Neural progenitor cell (in vitro differentiated cells): ENCODE results near the gene MACROD2. TPM values are rescaled to one million over a fixed set of nuclear protein-coding genes. Genes with fewer than 3 reads are reported as not detected.

Experiments
- DNase-seq: peaks from one replicate; pipeline ENCODE4 v3.0.0-alpha.2; 2016; ENCODE audit warnings: low spot score
- H2AFZ ChIP-seq: fragments of 200-600 bp; sonication (generic); replicated peaks from 2 replicates; pipeline ENCODE4 v1.6.1; 2016; ENCODE audit warnings: antibody characterized with exemption
- H3F3A ChIP-seq: fragments of 200-600 bp; sonication (generic); 2 replicates; pipeline ENCODE4 v1.6.1; 2016; ENCODE audit warnings: antibody characterized with exemption, low read depth
- H3K27ac ChIP-seq: fragments of 200-600 bp; sonication (generic); 2 replicates; pipeline ENCODE4 v1.5.1; 2016; ENCODE audit warnings: mild to moderate bottlenecking
- H3K27me3 ChIP-seq: fragments of 200-600 bp; sonication (generic); 2 replicates; pipeline ENCODE4 v1.6.1; 2016; ENCODE audit warnings: mild to moderate bottlenecking, moderate library complexity
- H3K36me3 ChIP-seq: fragments of 200-600 bp; sonication (generic); 2 replicates; pipeline ENCODE4 v1.5.1; 2016
- H3K4me1 ChIP-seq: fragments of 200-600 bp; sonication (generic); 2 replicates; pipeline ENCODE4 v1.6.1; 2016; ENCODE audit warnings: mixed run types
- H3K4me2 ChIP-seq: fragments of 200-600 bp; sonication (generic); 2 replicates; pipeline ENCODE4 v1.6.1; 2016
- H3K4me3 ChIP-seq: fragments of 200-600 bp; sonication (generic); 2 replicates; pipeline ENCODE4 v1.5.1; 2016
- H3K79me2 ChIP-seq: fragments of 200-600 bp; sonication (generic); 2 replicates; pipeline ENCODE4 v1.6.1; 2016; ENCODE audit warnings: low read depth
- H3K9ac ChIP-seq: fragments of 200-600 bp; sonication (generic); 2 replicates; pipeline ENCODE4 v1.6.1; 2016
- H3K9me3 ChIP-seq: fragments of 200-600 bp; sonication (generic); 2 replicates; pipeline ENCODE4 v1.5.1; 2016; ENCODE audit warnings: low read depth
- H4K20me1 ChIP-seq: fragments of 200-600 bp; sonication (generic); 2 replicates; pipeline ENCODE4 v1.6.1; 2016; ENCODE audit warnings: low read depth
- H3K27ac Mint-ChIP-seq: 3 replicates; pipeline ENCODE4 v1.8.0; 2021; ENCODE audit warnings: mixed read lengths
- H3K27me3 Mint-ChIP-seq: 2 replicates; pipeline ENCODE4 v1.8.0; 2022; ENCODE audit warnings: low read depth, mild to moderate bottlenecking, inconsistent platforms, moderate library complexity, mixed read lengths; ENCODE audit not compliant: insufficient read depth
- H3K36me3 Mint-ChIP-seq: 3 replicates; pipeline ENCODE4 v1.8.0; 2021; ENCODE audit warnings: mixed read lengths
- H3K4me1 Mint-ChIP-seq: 3 replicates; pipeline ENCODE4 v1.8.0; 2021; ENCODE audit warnings: mixed read lengths
- H3K4me3 Mint-ChIP-seq: 3 replicates; pipeline ENCODE4 v1.8.0; 2021; ENCODE audit warnings: mild to moderate bottlenecking, moderate library complexity, mixed read lengths
- H3K9me3 Mint-ChIP-seq: 3 replicates; pipeline ENCODE4 v1.8.0; 2020; ENCODE audit warnings: mixed read lengths
- CTCF ChIP-seq: fragments of 200-600 bp; sonication (generic); IDR thresholded peaks from 2 replicates; pipeline ENCODE4 v1.5.1; 2017; ENCODE audit warnings: antibody characterized with exemption, mild to moderate bottlenecking
- EZH2 ChIP-seq: fragments of 200-600 bp; sonication (generic); IDR thresholded peaks from 2 replicates; pipeline ENCODE4 v1.6.1; 2017; ENCODE audit warnings: antibody characterized with exemption, mild to moderate bottlenecking, moderate library complexity
- EZH2phosphoT487 ChIP-seq: fragments of 200-600 bp; sonication (generic); IDR thresholded peaks from 2 replicates; pipeline ENCODE4 v1.6.1; 2017; ENCODE audit warnings: antibody characterized with exemption
- total RNA-seq: library from RNA; depleted of rRNA; stranded (reverse); fragments of >200 nt; gene quantifications from 2 replicates; pipeline ENCODE4 v1.2.3, GENCODE V29; 2015; ENCODE audit warnings: low replicate concordance

The MACROD2 gene
- total RNA-seq, 1 donor from 2014 or later: 11.9 TPM

- H3F3A ChIP-seq: no peaks in the 10 kb centered on the region
- Mint-ChIP-seq H3K9me3 (peaks cover 10% of the 10 kb centered on the region), H3K36me3 (no peaks in the 10 kb centered on the region), H3K27me3 (no peaks in the 10 kb centered on the region), H3K4me3 (no peak overlapping the region), H3K4me1 (no peaks in the 10 kb centered on the region), H3K27ac (no peak overlapping the region)
- DNase-seq: no peak
- H3K4me2 ChIP-seq: no peak overlapping the region
- H3K27ac ChIP-seq: no peak overlapping the region
- H3K9me3 ChIP-seq: peaks cover 9% of the 10 kb centered on the region
- no peak overlapping the region for H3K9ac ChIP-seq
- H3K36me3 ChIP-seq: no peaks in the 10 kb centered on the region
- H3K4me1 ChIP-seq: no peaks in the 10 kb centered on the region
- no peak overlapping the region for H2AFZ ChIP-seq
- H3K79me2 ChIP-seq: no peaks in the 10 kb centered on the region
- no peak overlapping the region for H3K4me3 ChIP-seq
- H3K27me3 ChIP-seq: no peaks in the 10 kb centered on the region
- TF ChIP-seq CTCF: no peak
- no peak for TF ChIP-seq EZH2
- TF ChIP-seq EZH2phosphoT487: no peak
- no peaks in the 10 kb centered on the region for H4K20me1 ChIP-seq
Observed at GRCh38 chr20:14434384-14435136, 439.2 kb downstream of the MACROD2 start.

- Histone ChIP-seq H3K79me2 (no peaks in the 10 kb centered on the region), H3K4me2 (no peak overlapping the region), H3K27ac (no peak overlapping the region), H3K27me3 (no peaks in the 10 kb centered on the region), H3K9ac (no peak overlapping the region), H2AFZ (no peak overlapping the region), H4K20me1 (no peaks in the 10 kb centered on the region), H3K9me3 (peaks cover 9% of the 10 kb centered on the region), H3F3A (no peaks in the 10 kb centered on the region), H3K4me1 (no peaks in the 10 kb centered on the region), H3K4me3 (no peak overlapping the region), H3K36me3 (no peaks in the 10 kb centered on the region)
- no peaks in the 10 kb centered on the region for H3K36me3 Mint-ChIP-seq
- peaks cover 4% of the 10 kb centered on the region for H3K27me3 Mint-ChIP-seq
- no peak for DNase-seq
- H3K27ac Mint-ChIP-seq: no peak overlapping the region
- peaks cover 10% of the 10 kb centered on the region for H3K9me3 Mint-ChIP-seq
- H3K4me1 Mint-ChIP-seq: no peaks in the 10 kb centered on the region
- no peak overlapping the region for H3K4me3 Mint-ChIP-seq
- TF ChIP-seq EZH2 (no peak), CTCF (no peak), EZH2phosphoT487 (no peak)
Observed at GRCh38 chr20:14441201-14441600, 445.9 kb downstream of the MACROD2 start.

- H3K36me3 ChIP-seq: no peaks in the 10 kb centered on the region
- peaks cover 4% of the 10 kb centered on the region for H3K27me3 Mint-ChIP-seq
- H2AFZ ChIP-seq: no peak overlapping the region
- no peaks in the 10 kb centered on the region for H3K27me3 ChIP-seq
- H3K27ac Mint-ChIP-seq: no peak overlapping the region
- DNase-seq: no peak
- no peaks in the 10 kb centered on the region for H3F3A ChIP-seq
- H3K9ac ChIP-seq: no peak overlapping the region
- H3K9me3 Mint-ChIP-seq: peaks cover under 1% of the 10 kb centered on the region
- H3K9me3 ChIP-seq: peaks cover under 1% of the 10 kb centered on the region
- H3K79me2 ChIP-seq: no peaks in the 10 kb centered on the region
- H4K20me1 ChIP-seq: no peaks in the 10 kb centered on the region
- H3K27ac ChIP-seq: no peak overlapping the region
- H3K4me1 ChIP-seq: no peaks in the 10 kb centered on the region
- no peak overlapping the region for H3K4me3 ChIP-seq
- H3K4me2 ChIP-seq: no peak overlapping the region
- H3K36me3 Mint-ChIP-seq: no peaks in the 10 kb centered on the region
- H3K4me1 Mint-ChIP-seq: no peaks in the 10 kb centered on the region
- no peak overlapping the region for H3K4me3 Mint-ChIP-seq
- TF ChIP-seq CTCF (no peak), EZH2phosphoT487 (no peak)
Observed at GRCh38 chr20:14444106-14444505, 448.8 kb downstream of the MACROD2 start.
